Measurements from ENCODE around the gene RSPO1. TPM values are rescaled to one million over a fixed set of nuclear protein-coding genes. Genes with fewer than 3 reads are reported as not detected.

Gene RSPO1
- total and polyA plus RNA-seq, 2 of the 13 experiments (the other 11 are each of a cell fraction or from before 2014, with no cell fraction given) = not detected

- no TSS peak for BruUV-seq (replicated peaks)
- ChIA-PET CTCF (ENCODE audit: low intra/inter-chr PET ratio, low total read pairs) (no interaction called here), POLR2A (no interaction called here)
- Histone ChIP-seq H3K9ac (ENCODE audit: insufficient read depth, low read depth, low read length) (no peak overlapping the region), H3K27me3 (ENCODE audit: control insufficient read depth in 1 of 2, insufficient read depth in 2 of 2, low read length in 2 of 2) (peaks cover 2 to 20% of the 10 kb centered on the region in 2 experiments; a peak in 3 of 5 replicates), H3K27ac (ENCODE audit: extremely low read length, insufficient read depth, low read length) (no peak overlapping the region), H2AFZ (ENCODE audit: low read length) (no peak overlapping the region), H4K20me1 (ENCODE audit: insufficient read depth, low read length) (0 out of 2 replicates have a peak, but pooled peaks cover 4% of the 10 kb centered on the region), H3K4me2 (ENCODE audit: low read depth, low read length) (no peak overlapping the region), H3K79me2 (ENCODE audit: insufficient read depth, low read length) (no peaks in the 10 kb centered on the region), H3K36me3 (replicated peaks in 1 of 2; ENCODE audit: control insufficient read depth in 1 of 2, insufficient read depth in 2 of 2, low read length in 2 of 2) (no peaks in the 10 kb centered on the region), H3K9me3 (ENCODE audit: low read length) (no peaks in the 10 kb centered on the region), H3K4me1 (ENCODE audit: insufficient read depth, low read length) (peaks cover 30% of the 10 kb centered on the region), H3K4me3 (replicated peaks in 1 of 3; ENCODE audit: insufficient read depth in 1 of 3, low read depth in 2 of 3, low read length in 3 of 3) (no peak overlapping the region)
- no CpG with 5 or more reads among the region's 2 CpGs for WGBS (ENCODE audit: low lambda C conversion rate)
- intact Hi-C loops (cut with micrococcal nuclease; ENCODE audit: unreplicated experiment) = no loop called here
- FAIRE-seq (no peak), ATAC-seq (no peak), DNase-seq (ENCODE audit: low spot score) (no peak)
- in situ Hi-C loops (cut with HindIII; ENCODE audit: extremely low pct_ligation_motif_present, low pct_unique_long_range_greater_than_20kb) = no loop called here
- TF ChIP-seq, protein P1, sequence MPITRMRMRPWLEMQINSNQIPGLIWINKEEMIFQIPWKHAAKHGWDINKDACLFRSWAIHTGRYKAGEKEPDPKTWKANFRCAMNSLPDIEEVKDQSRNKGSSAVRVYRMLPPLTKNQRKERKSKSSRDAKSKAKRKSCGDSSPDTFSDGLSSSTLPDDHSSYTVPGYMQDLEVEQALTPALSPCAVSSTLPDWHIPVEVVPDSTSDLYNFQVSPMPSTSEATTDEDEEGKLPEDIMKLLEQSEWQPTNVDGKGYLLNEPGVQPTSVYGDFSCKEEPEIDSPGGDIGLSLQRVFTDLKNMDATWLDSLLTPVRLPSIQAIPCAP (CRISPR knock-in tag; IDR thresholded peaks at IDR 0.05; ENCODE audit: low read depth) = no peak
- no peak for TF ChIP-seq ZNF275 (CRISPR knock-in tag; IDR thresholded peaks at IDR 0.05; ENCODE audit: borderline replicate concordance)
- no peak for TF ChIP-seq GPN1 (CRISPR knock-in tag; IDR thresholded peaks at IDR 0.05; ENCODE audit: borderline replicate concordance)
- no peak for TF ChIP-seq CHD2 (IDR thresholded peaks at IDR 0.05; ENCODE audit: low read depth, low read length)
- TF ChIP-seq ARID4A (CRISPR knock-in tag; IDR thresholded peaks at IDR 0.05; ENCODE audit: borderline replicate concordance) = no peak
- no peak for TF ChIP-seq ZNF792 (CRISPR knock-in tag; IDR thresholded peaks at IDR 0.05)
- TF ChIP-seq ZNF142 (CRISPR knock-in tag; IDR thresholded peaks at IDR 0.05) = no peak
- no peak for TF ChIP-seq ZNF121 (CRISPR knock-in tag; IDR thresholded peaks at IDR 0.05)
- TF ChIP-seq BRCA1 (CRISPR knock-in tag; IDR thresholded peaks at IDR 0.05) = no peak
- TF ChIP-seq DRAP1 (CRISPR knock-in tag; IDR thresholded peaks at IDR 0.05) = no peak
- no peak for TF ChIP-seq KMT2A (CRISPR knock-in tag; IDR thresholded peaks at IDR 0.05)
- no peak for TF ChIP-seq ZNF343 (CRISPR knock-in tag; IDR thresholded peaks at IDR 0.05)
- TF ChIP-seq FOXJ3 (CRISPR knock-in tag; IDR thresholded peaks at IDR 0.05; ENCODE audit: borderline replicate concordance) = no peak
Observed at GRCh38 chr1:37652976-37653375, 18.3 kb upstream of the RSPO1 start.
